ENCODE results near the gene SPDEF.

Gene SPDEF

DNA sequence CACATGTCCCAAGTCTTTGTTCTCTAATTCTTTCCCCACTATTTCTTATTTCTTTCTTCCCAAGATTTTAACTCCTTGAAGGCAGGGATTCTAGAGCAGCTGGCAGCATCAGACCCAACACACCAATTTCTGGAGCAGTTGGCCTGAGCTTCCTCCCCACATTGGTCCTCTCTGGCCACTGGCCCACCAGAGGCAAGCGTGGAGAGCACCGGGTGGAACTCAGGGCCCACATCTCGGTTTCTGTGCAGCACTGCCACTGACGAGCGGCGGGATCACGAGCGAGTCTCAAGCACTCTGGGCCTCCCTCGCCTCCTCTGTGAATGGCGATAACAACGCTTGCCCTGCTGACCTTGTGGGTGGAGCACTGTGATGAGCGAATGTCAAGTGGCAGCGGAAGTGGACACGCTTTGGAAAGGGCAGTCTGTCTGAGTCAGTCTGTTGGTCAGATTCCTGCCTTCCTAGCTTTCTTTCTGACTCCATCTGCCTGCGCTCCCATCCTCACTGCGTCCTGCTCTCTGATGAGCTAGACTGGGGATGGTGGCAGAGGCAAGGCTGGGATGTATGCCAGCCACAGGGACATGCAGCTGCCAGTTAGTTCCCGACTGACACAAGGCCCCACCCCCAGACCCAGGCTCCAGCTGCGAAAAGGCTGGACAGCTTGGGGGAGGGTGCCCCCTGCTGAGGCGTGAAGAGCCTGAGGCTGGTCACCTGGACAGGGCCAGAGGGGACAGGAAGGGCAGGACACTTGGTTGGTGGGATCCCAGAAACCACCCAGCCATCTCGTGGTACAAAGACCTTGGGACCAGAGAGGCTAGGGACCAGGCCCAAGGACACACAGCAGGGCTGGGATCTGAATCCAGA, 4.5 kb upstream of the SPDEF start:
- peak; percentile 41 for TF ChIP-seq RAD21 (IDR thresholded peaks at IDR 0.05; ENCODE audit: low read depth)
- TF ChIP-seq ZBTB7A (IDR thresholded peaks at IDR 0.05; ENCODE audit: low read depth), result no peak

DNA sequence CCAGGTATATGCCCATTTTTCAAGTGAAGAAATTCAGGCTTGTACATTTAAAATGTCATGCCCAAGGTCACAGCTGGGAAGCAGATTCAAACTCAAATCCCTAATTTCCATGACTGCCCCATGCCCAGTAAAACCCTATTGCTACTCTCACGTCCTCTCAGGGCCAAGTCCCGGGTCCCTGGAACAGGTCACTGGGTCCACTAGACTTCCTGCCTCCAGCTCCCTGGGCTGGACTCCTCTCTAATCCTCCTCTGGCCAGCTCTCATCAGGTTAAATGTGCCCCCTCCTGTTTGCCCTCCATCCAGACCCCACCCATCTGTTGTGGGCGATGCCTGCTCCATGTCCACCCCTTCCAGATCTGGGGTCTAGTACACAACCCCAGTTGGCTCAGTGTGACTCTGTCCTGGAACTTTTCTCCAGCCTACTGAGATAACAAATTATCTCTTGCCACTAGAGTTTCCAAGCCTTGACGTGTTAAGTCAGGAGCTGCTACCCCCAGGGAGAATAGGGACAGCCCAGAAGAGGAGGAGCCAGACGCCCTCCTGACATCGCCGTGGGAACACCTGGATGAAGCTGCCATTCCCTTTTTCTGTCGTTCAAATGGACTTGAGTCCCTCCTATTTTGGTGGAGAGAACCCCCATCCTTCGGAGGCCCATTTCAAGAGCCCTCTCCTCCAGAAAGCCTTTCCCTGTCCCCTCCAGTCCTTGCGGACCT, 3.7 kb upstream of the SPDEF start:
- no peak for TF ChIP-seq TCF12 (IDR thresholded peaks at IDR 0.05; ENCODE audit: low read depth)
- TF ChIP-seq YY1 (IDR thresholded peaks at IDR 0.05; ENCODE audit: low read depth), result no peak
- TF ChIP-seq TAF1 (IDR thresholded peaks at IDR 0.05; ENCODE audit: low read depth), result no peak
- TF ChIP-seq, protein P1, sequence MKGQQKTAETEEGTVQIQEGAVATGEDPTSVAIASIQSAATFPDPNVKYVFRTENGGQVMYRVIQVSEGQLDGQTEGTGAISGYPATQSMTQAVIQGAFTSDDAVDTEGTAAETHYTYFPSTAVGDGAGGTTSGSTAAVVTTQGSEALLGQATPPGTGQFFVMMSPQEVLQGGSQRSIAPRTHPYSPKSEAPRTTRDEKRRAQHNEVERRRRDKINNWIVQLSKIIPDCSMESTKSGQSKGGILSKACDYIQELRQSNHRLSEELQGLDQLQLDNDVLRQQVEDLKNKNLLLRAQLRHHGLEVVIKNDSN (IDR thresholded peaks at IDR 0.05), result no peak
- TF ChIP-seq EGR1 (IDR thresholded peaks at IDR 0.05), result no peak
- TF ChIP-seq EP300 (IDR thresholded peaks at IDR 0.05; ENCODE audit: borderline replicate concordance), result no peak
- no peak for TF ChIP-seq TEAD4 (IDR thresholded peaks at IDR 0.05)
- TF ChIP-seq ZBTB7A (IDR thresholded peaks at IDR 0.05; ENCODE audit: low read depth), result no peak
- TF ChIP-seq NFIC (IDR thresholded peaks at IDR 0.05), result no peak

DNA sequence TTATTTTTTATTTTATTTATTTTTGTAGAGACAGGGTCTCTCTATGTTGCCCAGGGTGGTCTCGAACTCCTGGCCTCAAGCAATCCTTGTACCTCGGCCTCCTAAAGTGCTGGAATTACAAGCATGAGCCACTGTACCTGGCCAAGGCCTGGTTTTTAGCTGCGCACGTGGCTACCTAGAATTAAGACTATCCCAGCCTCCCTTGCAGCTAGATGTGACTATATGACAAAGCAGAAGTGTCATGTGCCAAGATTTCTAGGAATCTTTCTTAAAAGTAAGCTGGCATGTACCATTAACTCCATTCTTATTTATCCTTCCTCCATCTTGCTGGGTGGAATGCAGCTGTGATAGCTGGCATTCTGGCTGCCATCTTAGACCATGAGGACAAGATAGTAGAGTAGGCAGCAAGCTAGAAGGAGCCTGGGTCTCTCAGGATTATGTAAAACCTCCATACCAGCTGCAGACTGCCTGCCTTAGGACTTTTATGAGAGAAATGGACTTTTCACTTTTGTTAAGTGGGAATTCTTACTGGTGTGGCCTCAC, 2.1 kb upstream of the SPDEF start:
- no peak for TF ChIP-seq CREB1 (IDR thresholded peaks at IDR 0.05; ENCODE audit: low read depth)

DNA sequence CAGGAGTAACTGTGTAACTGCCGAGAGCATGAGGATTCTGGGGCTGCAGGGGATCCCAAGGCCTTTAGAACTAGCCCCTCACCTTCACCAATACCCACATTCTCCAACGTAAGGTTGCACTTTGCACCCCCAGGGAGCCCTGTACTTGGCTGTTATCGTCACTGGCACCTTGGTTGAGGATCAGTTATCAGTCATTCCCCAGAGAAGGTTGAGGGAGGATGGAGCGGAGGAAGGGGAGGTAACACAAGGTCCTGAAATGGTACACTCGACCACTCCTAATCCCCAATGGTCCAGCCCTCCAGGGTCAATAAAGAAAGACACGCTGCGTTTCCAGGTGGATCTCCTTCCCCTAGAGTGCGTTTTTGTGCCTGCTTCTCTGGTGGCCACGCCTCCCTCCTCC, 1.1 kb upstream of the SPDEF start:
- no peak for TF ChIP-seq FOXM1 (IDR thresholded peaks at IDR 0.05; ENCODE audit: borderline replicate concordance, low read depth)
- TF ChIP-seq, protein P1 (IDR thresholded peaks at IDR 0.05), result no peak
- no peak for TF ChIP-seq NFIC (IDR thresholded peaks at IDR 0.05)

DNA sequence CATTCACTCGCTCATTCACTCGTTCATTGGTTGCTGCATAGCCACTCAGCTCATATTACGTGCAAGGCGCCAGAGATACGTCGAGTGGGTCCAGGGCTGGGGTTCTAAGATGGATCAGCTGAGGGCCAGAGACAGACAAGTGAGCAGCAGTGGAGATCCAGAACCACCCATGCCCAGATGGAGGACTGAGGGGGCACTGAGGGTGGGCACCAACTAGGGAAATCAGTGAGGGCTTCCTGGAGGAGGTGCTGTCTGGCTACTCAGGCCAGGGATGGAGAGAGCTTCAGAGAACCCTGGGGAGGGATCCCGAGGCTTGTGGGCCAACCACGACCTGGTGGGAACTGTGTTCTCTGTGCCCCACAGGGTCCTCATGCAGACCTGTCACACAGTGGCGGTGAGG, 364 bp upstream of the SPDEF start:
- TF ChIP-seq CREB1 (IDR thresholded peaks at IDR 0.05; ENCODE audit: low read depth) (no peak), FOXM1 (IDR thresholded peaks at IDR 0.05; ENCODE audit: borderline replicate concordance, low read depth) (no peak), ZBTB7A (IDR thresholded peaks at IDR 0.05; ENCODE audit: low read depth) (no peak), NFIC (IDR thresholded peaks at IDR 0.05) (no peak), CEBPB (IDR thresholded peaks at IDR 0.05) (no peak), EP300 (IDR thresholded peaks at IDR 0.05; ENCODE audit: borderline replicate concordance) (no peak), RAD21 (IDR thresholded peaks at IDR 0.05; ENCODE audit: low read depth) (no peak)
- TF ChIP-seq, protein P2, sequence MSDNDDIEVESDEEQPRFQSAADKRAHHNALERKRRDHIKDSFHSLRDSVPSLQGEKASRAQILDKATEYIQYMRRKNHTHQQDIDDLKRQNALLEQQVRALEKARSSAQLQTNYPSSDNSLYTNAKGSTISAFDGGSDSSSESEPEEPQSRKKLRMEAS (IDR thresholded peaks at IDR 0.05), result no peak
- TF ChIP-seq, protein P1 (IDR thresholded peaks at IDR 0.05), result no peak

DNA sequence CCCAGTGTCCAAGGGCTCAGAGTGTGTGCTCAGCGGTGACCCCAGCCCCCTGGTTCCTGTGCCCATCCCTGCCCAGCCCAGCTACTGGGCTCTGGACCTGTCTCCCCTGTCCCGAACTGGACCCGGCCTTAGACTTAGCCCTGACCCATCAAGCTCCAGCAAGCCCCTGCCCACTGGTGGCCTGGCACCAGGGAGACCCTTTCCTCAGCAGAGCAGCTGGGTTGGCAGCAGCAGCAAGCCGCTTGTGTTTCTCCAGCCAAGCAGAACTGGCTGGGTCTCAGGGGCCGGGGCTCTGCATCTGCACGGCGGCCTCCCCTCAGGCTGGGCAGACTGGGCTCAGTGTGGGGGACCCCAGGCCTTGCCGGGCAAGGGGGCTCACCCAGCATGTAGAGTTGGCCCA, 801 bp downstream of the SPDEF start:
- TF ChIP-seq TCF12 (IDR thresholded peaks at IDR 0.05; ENCODE audit: low read depth), result no peak
- no peak for TF ChIP-seq EGR1 (IDR thresholded peaks at IDR 0.05)
- TF ChIP-seq NFIC (IDR thresholded peaks at IDR 0.05), result no peak
- TF ChIP-seq, protein P1 (IDR thresholded peaks at IDR 0.05), result no peak
- TF ChIP-seq EP300 (IDR thresholded peaks at IDR 0.05; ENCODE audit: borderline replicate concordance), result no peak
- no peak for TF ChIP-seq RAD21 (IDR thresholded peaks at IDR 0.05; ENCODE audit: low read depth)
- TF ChIP-seq, protein P3, sequence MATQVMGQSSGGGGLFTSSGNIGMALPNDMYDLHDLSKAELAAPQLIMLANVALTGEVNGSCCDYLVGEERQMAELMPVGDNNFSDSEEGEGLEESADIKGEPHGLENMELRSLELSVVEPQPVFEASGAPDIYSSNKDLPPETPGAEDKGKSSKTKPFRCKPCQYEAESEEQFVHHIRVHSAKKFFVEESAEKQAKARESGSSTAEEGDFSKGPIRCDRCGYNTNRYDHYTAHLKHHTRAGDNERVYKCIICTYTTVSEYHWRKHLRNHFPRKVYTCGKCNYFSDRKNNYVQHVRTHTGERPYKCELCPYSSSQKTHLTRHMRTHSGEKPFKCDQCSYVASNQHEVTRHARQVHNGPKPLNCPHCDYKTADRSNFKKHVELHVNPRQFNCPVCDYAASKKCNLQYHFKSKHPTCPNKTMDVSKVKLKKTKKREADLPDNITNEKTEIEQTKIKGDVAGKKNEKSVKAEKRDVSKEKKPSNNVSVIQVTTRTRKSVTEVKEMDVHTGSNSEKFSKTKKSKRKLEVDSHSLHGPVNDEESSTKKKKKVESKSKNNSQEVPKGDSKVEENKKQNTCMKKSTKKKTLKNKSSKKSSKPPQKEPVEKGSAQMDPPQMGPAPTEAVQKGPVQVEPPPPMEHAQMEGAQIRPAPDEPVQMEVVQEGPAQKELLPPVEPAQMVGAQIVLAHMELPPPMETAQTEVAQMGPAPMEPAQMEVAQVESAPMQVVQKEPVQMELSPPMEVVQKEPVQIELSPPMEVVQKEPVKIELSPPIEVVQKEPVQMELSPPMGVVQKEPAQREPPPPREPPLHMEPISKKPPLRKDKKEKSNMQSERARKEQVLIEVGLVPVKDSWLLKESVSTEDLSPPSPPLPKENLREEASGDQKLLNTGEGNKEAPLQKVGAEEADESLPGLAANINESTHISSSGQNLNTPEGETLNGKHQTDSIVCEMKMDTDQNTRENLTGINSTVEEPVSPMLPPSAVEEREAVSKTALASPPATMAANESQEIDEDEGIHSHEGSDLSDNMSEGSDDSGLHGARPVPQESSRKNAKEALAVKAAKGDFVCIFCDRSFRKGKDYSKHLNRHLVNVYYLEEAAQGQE (IDR thresholded peaks at IDR 0.05; ENCODE audit: low read depth), result no peak
- no peak for TF ChIP-seq TAF1 (IDR thresholded peaks at IDR 0.05; ENCODE audit: low read depth)
- TF ChIP-seq YY1 (IDR thresholded peaks at IDR 0.05; ENCODE audit: low read depth), result no peak
- no peak for TF ChIP-seq CEBPB (IDR thresholded peaks at IDR 0.05)
- no peak for TF ChIP-seq FOXM1 (IDR thresholded peaks at IDR 0.05; ENCODE audit: borderline replicate concordance, low read depth)
- TF ChIP-seq ZBTB7A (IDR thresholded peaks at IDR 0.05; ENCODE audit: low read depth), result no peak
- no peak for TF ChIP-seq CREB1 (IDR thresholded peaks at IDR 0.05; ENCODE audit: low read depth)
- TF ChIP-seq TEAD4 (IDR thresholded peaks at IDR 0.05), result no peak
- TF ChIP-seq, protein P2 (IDR thresholded peaks at IDR 0.05), result no peak

DNA sequence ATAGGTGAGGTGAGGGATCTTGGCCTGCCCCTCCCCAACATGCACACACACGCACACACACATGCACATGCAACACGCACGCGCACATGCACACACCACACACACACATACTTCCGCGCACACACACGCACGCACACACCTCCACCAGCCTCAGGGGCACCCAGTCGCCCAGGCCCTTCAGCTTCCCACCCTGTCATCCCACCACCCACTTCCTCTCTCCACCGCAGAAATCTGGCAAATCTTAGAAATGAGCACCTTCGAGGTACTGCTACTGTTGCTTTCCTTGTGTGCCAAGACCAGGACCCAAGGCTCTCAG, 1.2 kb downstream of the SPDEF start:
- TF ChIP-seq YY1 (IDR thresholded peaks at IDR 0.05; ENCODE audit: low read depth) (no peak), TAF1 (IDR thresholded peaks at IDR 0.05; ENCODE audit: low read depth) (no peak), CEBPB (IDR thresholded peaks at IDR 0.05) (no peak), CREB1 (IDR thresholded peaks at IDR 0.05; ENCODE audit: low read depth) (no peak), ZBTB7A (IDR thresholded peaks at IDR 0.05; ENCODE audit: low read depth) (no peak)
- TF ChIP-seq, protein P3 (IDR thresholded peaks at IDR 0.05; ENCODE audit: low read depth), result no peak
- TF ChIP-seq, protein P2 (IDR thresholded peaks at IDR 0.05), result no peak
